ENCODE results near the gene CAMK1D. TPM values are rescaled to one million over a fixed set of nuclear protein-coding genes. Genes with fewer than 3 reads are reported as not detected.

CAMK1D gene
- total RNA-seq, 3 donors from 2014 or later: 20.6 to 48.5 (median 32.8) TPM

DNA sequence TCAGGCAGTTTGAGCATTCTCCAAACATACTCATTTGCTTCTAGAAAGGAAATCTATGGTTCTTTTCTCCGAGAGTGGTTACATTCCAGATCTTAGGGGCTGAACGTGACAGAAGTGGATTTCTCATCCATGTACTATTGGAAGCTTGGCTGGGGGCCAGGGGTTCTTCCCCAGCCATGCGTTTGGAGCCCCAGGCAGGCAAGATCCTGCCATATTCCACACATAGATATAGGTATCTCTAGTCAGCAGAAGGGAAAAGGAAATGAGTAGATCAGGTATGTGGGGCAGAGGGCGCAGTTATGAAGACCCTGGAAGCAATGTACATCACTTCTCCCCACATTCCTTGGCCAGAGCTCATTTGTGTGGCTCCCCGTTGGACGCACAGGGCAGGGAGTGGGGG, 352.3 kb downstream of the CAMK1D start:
- no peak for DNase-seq
- no peaks in the 10 kb centered on the region for H3K36me3 ChIP-seq (ENCODE audit: low read depth)
- no peak for ATAC-seq
- H3K4me3 ChIP-seq: no peak overlapping the region
- H3K4me1 ChIP-seq (ENCODE audit: low read depth): peaks cover 16% of the 10 kb centered on the region
- H3K9me3 ChIP-seq: no peaks in the 10 kb centered on the region
- intact Hi-C loops (cut with DNase I, micrococcal nuclease): no loop called here
- no peak for TF ChIP-seq CTCF (IDR thresholded peaks at IDR 0.05)

- ATAC-seq (no peak), DNase-seq (no peak)
- TF ChIP-seq CTCF (IDR thresholded peaks at IDR 0.05): no peak
- H3K9me3 ChIP-seq: no peaks in the 10 kb centered on the region
- peaks cover 20% of the 10 kb centered on the region for H3K4me1 ChIP-seq (ENCODE audit: low read depth)
- no peaks in the 10 kb centered on the region for H3K36me3 ChIP-seq (ENCODE audit: low read depth)
- intact Hi-C loops (cut with DNase I, micrococcal nuclease): no loop called here
- H3K4me3 ChIP-seq: no peak overlapping the region
Measured at GRCh38 chr10:12702215-12702770, 352.9 kb downstream of the CAMK1D start.

DNA sequence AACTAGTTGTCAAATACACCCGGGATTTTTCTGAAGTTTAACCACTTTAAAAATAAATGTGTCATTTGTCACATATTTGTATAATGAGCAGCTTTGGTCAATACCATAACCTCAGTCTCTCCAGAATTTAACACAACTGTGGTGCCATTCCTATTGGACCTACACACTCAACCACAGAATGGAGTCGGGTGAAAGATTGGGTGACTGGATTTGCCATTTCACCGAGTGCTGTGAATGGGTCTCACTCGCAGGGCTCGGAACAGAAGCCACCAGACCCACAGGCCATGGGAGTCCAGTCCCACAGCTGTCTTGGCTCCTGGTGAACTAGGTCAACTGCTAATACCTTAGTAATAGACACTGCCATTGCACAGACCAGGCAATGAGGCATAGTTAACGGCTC, 353.8 kb downstream of the CAMK1D start:
- Histone ChIP-seq H3K36me3 (ENCODE audit: low read depth) (no peaks in the 10 kb centered on the region), H3K4me3 (no peak overlapping the region), H3K9me3 (no peaks in the 10 kb centered on the region), H3K4me1 (ENCODE audit: low read depth) (peaks cover 25% of the 10 kb centered on the region)
- intact Hi-C loops (cut with DNase I, micrococcal nuclease): no loop called here
- no peak for DNase-seq
- no peak for ATAC-seq
- no peak for TF ChIP-seq CTCF (IDR thresholded peaks at IDR 0.05)

- Histone ChIP-seq H3K9me3 (no peaks in the 10 kb centered on the region), H3K4me1 (ENCODE audit: low read depth) (peaks cover 20% of the 10 kb centered on the region), H3K4me3 (no peak overlapping the region), H3K36me3 (ENCODE audit: low read depth) (no peaks in the 10 kb centered on the region)
- no peak for ATAC-seq
- no peak for DNase-seq
- TF ChIP-seq CTCF (IDR thresholded peaks at IDR 0.05): no peak
- intact Hi-C loops (cut with DNase I, micrococcal nuclease): no loop called here
Measured at GRCh38 chr10:12703813-12704212, 354.5 kb downstream of the CAMK1D start.

- DNase-seq (no peak), ATAC-seq (no peak)
- TF ChIP-seq CTCF (IDR thresholded peaks at IDR 0.05): no peak
- Histone ChIP-seq H3K4me3 (no peak overlapping the region), H3K4me1 (ENCODE audit: low read depth) (peaks cover 13% of the 10 kb centered on the region), H3K9me3 (no peaks in the 10 kb centered on the region), H3K36me3 (ENCODE audit: low read depth) (no peaks in the 10 kb centered on the region)
- intact Hi-C loops (cut with DNase I, micrococcal nuclease): no loop called here
Measured at GRCh38 chr10:12704488-12704887, 355.1 kb downstream of the CAMK1D start.

DNA sequence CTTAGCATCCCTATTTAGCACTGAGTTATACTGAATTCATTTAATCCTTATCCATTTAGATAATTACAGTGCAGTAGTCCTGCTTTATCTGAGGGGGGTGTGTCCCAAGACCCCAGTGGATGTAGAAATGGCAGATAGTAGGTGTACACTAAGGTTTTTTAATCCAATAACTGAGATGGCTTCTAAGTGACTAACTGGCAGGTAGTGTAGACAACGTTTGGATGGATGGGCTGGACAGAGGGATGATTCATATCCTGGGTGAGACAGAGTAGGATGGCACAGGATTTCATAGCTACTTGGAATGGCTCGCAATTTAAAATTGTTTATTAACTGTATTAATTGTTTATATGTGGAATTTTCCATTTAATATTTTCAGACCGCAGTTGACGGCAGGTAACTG, 356.6 kb downstream of the CAMK1D start:
- Histone ChIP-seq H3K36me3 (ENCODE audit: low read depth) (no peaks in the 10 kb centered on the region), H3K9me3 (no peaks in the 10 kb centered on the region), H3K4me3 (no peak overlapping the region), H3K4me1 (ENCODE audit: low read depth) (peaks cover 8% of the 10 kb centered on the region)
- DNase-seq (no peak), ATAC-seq (no peak)
- intact Hi-C loops (cut with DNase I, micrococcal nuclease): no loop called here
- TF ChIP-seq CTCF (IDR thresholded peaks at IDR 0.05): no peak

All from mucosa of descending colon (tissue), 3 donors.